NCI-H2227 treated with DMSO at 0.1 percent for 48 hours (cell line): ENCODE data around the gene CDH13.

Experiments
- DNase-seq: peaks from one replicate; lab custom pipeline; 2025; lab: John Stamatoyannopoulos, UW

CDH13 gene

GRCh38 chr16:83579436-83579835 is 952.7 kb downstream of the CDH13 start:
- no peak for DNase-seq

- no peak for DNase-seq
Measured at GRCh38 chr16:83581082-83581481, 954.3 kb downstream of the CDH13 start.

GRCh38 chr16:83581994-83582747 is 955.4 kb downstream of the CDH13 start:
- DNase-seq, result no peak

- DNase-seq, result no peak
Measured at GRCh38 chr16:83586036-83586435, 959.3 kb downstream of the CDH13 start.

- no peak for DNase-seq
Measured at GRCh38 chr16:83586461-83587200, 959.9 kb downstream of the CDH13 start.

- no peak for DNase-seq
Measured at GRCh38 chr16:83587201-83587600, 960.4 kb downstream of the CDH13 start.

- DNase-seq, result no peak
Measured at GRCh38 chr16:83588070-83588469, 961.3 kb downstream of the CDH13 start.

GRCh38 chr16:83589576-83589975 is 962.8 kb downstream of the CDH13 start:
- DNase-seq, result no peak

- DNase-seq, result no peak
Measured at GRCh38 chr16:83592778-83593177, 966.0 kb downstream of the CDH13 start.

GRCh38 chr16:83599789-83600462 is 973.2 kb downstream of the CDH13 start:
- no peak for DNase-seq

- DNase-seq, result no peak
Measured at GRCh38 chr16:83602761-83603722, 976.3 kb downstream of the CDH13 start.

GRCh38 chr16:83603723-83604570 is 977.2 kb downstream of the CDH13 start:
- no peak for DNase-seq

GRCh38 chr16:83606486-83607030 is 979.8 kb downstream of the CDH13 start:
- no peak for DNase-seq

- no peak for DNase-seq
Measured at GRCh38 chr16:83609178-83609577, 982.4 kb downstream of the CDH13 start.

- DNase-seq, result no peak
Measured at GRCh38 chr16:83615141-83615952, 988.6 kb downstream of the CDH13 start.

- no peak for DNase-seq
Measured at GRCh38 chr16:83615953-83616350, 989.2 kb downstream of the CDH13 start.

- DNase-seq, result no peak
Measured at GRCh38 chr16:83619381-83620150, 992.8 kb downstream of the CDH13 start.

GRCh38 chr16:83622010-83622409 is 995.2 kb downstream of the CDH13 start:
- DNase-seq, result no peak
